ENCODE results near the gene PBRM1. TPM values are rescaled to one million over a fixed set of nuclear protein-coding genes. Genes with fewer than 3 reads are reported as not detected.

PBRM1 gene
- total and polyA plus RNA-seq, 2 donors (not counting 1 experiment from before 2014, with no cell fraction given) = 16.8 to 85.9 TPM

GRCh38 chr3:52521881-52522650 lies 163.6 kb downstream of the PBRM1 start:
- no peaks in the 10 kb centered on the region for H3K36me3 ChIP-seq (replicated peaks in 1 of 2; ENCODE audit: control extremely low read depth in 1 of 2, control insufficient read depth in 1 of 2, extremely low read depth in 1 of 2, insufficient read depth in 2 of 2, low read length in 1 of 2)
- intact Hi-C loops (cut with micrococcal nuclease) = no loop called here
- no peaks in the 10 kb centered on the region for H3K4me1 ChIP-seq (ENCODE audit: control insufficient read depth in 2 of 2, insufficient read depth in 2 of 2, low read length in 2 of 2)
- Mint-ChIP-seq H3K4me1 (no peaks in the 10 kb centered on the region), H3K4me3 (no peak overlapping the region), H3K9me3 (ENCODE audit: insufficient read depth) (no peaks in the 10 kb centered on the region), H3K27ac (no peak overlapping the region), H3K27me3 (no peaks in the 10 kb centered on the region)
- WGBS (ENCODE audit: insufficient coverage) = 94% methylated on average over 33 of the region's 33 CpGs
- H3K9ac ChIP-seq (ENCODE audit: low read length) = no peak overlapping the region
- ChIA-PET CTCF (no interaction called here), POLR2A (no interaction called here)
- H2AFZ ChIP-seq (ENCODE audit: insufficient read depth, low read depth, low read length, poor library complexity, severe bottlenecking) = no peak overlapping the region
- H3K4me3 ChIP-seq (ENCODE audit: control extremely low read depth in 1 of 5, extremely low read depth in 1 of 5, insufficient read depth in 1 of 5, low read depth in 2 of 5, low read length in 4 of 5) = no peak overlapping the region
- H4K20me1 ChIP-seq (ENCODE audit: control insufficient read depth, insufficient read depth, low read length, poor library complexity, severe bottlenecking) = no peaks in the 10 kb centered on the region
- H3K79me2 ChIP-seq (ENCODE audit: control insufficient read depth, insufficient read depth, low read length) = no peaks in the 10 kb centered on the region
- TF ChIP-seq EZH2 (IDR thresholded peaks at IDR 0.05; ENCODE audit: borderline replicate concordance, insufficient read depth, low read depth, low read length, poor library complexity, severe bottlenecking) = no peak
- no peak for TF ChIP-seq CTCF (IDR thresholded peaks at IDR 0.05)
- DNase-seq = no peak
- ATAC-seq (ENCODE audit: low read depth) = no peak
- no peak overlapping the region for H3K27ac ChIP-seq (ENCODE audit: low read length in 2 of 2)
- H3K27me3 ChIP-seq (replicated peaks in 1 of 4; ENCODE audit: control extremely low read depth in 1 of 4, control insufficient read depth in 3 of 4, insufficient read depth in 4 of 4, low read length in 3 of 4) = no peaks in the 10 kb centered on the region
- H3K9me3 ChIP-seq (ENCODE audit: control extremely low read depth in 1 of 3, control insufficient read depth in 2 of 3, insufficient read depth in 1 of 3, low read length in 2 of 3) = no peaks in the 10 kb centered on the region
- H3K4me2 ChIP-seq (replicated peaks; ENCODE audit: low read depth, low read length, poor library complexity, severe bottlenecking) = no peak overlapping the region

- H3K4me2 ChIP-seq (replicated peaks; ENCODE audit: low read depth, low read length, poor library complexity, severe bottlenecking) = no peak overlapping the region
- TF ChIP-seq EZH2 (IDR thresholded peaks at IDR 0.05; ENCODE audit: borderline replicate concordance, insufficient read depth, low read depth, low read length, poor library complexity, severe bottlenecking) = no peak
- TF ChIP-seq CTCF (IDR thresholded peaks at IDR 0.05) = no peak
- H2AFZ ChIP-seq (ENCODE audit: insufficient read depth, low read depth, low read length, poor library complexity, severe bottlenecking) = no peak overlapping the region
- no peaks in the 10 kb centered on the region for H3K4me1 ChIP-seq (ENCODE audit: control insufficient read depth in 2 of 2, insufficient read depth in 2 of 2, low read length in 2 of 2)
- no peak for DNase-seq
- no peak overlapping the region for H3K9ac ChIP-seq (ENCODE audit: low read length)
- H3K9me3 ChIP-seq (ENCODE audit: control extremely low read depth in 1 of 3, control insufficient read depth in 2 of 3, insufficient read depth in 1 of 3, low read length in 2 of 3) = no peaks in the 10 kb centered on the region
- no peaks in the 10 kb centered on the region for H3K36me3 ChIP-seq (replicated peaks in 1 of 2; ENCODE audit: control extremely low read depth in 1 of 2, control insufficient read depth in 1 of 2, extremely low read depth in 1 of 2, insufficient read depth in 2 of 2, low read length in 1 of 2)
- H3K27me3 ChIP-seq (replicated peaks in 1 of 4; ENCODE audit: control extremely low read depth in 1 of 4, control insufficient read depth in 3 of 4, insufficient read depth in 4 of 4, low read length in 3 of 4) = no peaks in the 10 kb centered on the region
- POLR2A ChIA-PET = no interaction called here
- CTCF ChIA-PET = no interaction called here
- Mint-ChIP-seq H3K4me1 (no peaks in the 10 kb centered on the region), H3K9me3 (ENCODE audit: insufficient read depth) (no peaks in the 10 kb centered on the region), H3K27ac (no peak overlapping the region), H3K4me3 (no peak overlapping the region), H3K27me3 (no peaks in the 10 kb centered on the region)
- H4K20me1 ChIP-seq (ENCODE audit: control insufficient read depth, insufficient read depth, low read length, poor library complexity, severe bottlenecking) = no peaks in the 10 kb centered on the region
- no peaks in the 10 kb centered on the region for H3K79me2 ChIP-seq (ENCODE audit: control insufficient read depth, insufficient read depth, low read length)
- ATAC-seq (ENCODE audit: low read depth) = no peak
- no peak overlapping the region for H3K27ac ChIP-seq (ENCODE audit: low read length in 2 of 2)
- H3K4me3 ChIP-seq (ENCODE audit: control extremely low read depth in 1 of 5, extremely low read depth in 1 of 5, insufficient read depth in 1 of 5, low read depth in 2 of 5, low read length in 4 of 5) = no peak overlapping the region
- intact Hi-C loops (cut with micrococcal nuclease) = no loop called here
- WGBS (ENCODE audit: insufficient coverage) = 92% methylated on average over 3 of the region's 8 CpGs
Observed at GRCh38 chr3:52521488-52521824, 164.3 kb downstream of the PBRM1 start.
